Activated T-helper 2 cell treated with anti-CD3 and anti-CD28 coated beads, Interferon-gamma antibody, Interleukin-2, Interleukin-4, amounts not matched to agents 10 μg/mL and 5 μg/mL and 100 μg/mL, durations not matched to agents 14 hours and 24 hours and 36 hours (primary cell): ENCODE data around the gene FKBP9. TPM values are rescaled to one million over a fixed set of nuclear protein-coding genes. Genes with fewer than 3 reads are reported as not detected.

Source experiments
- DNase-seq: peaks from one replicate; pipeline ENCODE4 v3.0.0; 2021; ENCODE audit warnings: low spot score
- H3K27ac Mint-ChIP-seq: one replicate; pipeline ENCODE4 v1.8.0; 2021; ENCODE audit warnings: mixed read lengths
- H3K27me3 Mint-ChIP-seq: one replicate; pipeline ENCODE4 v1.8.0; 2021; ENCODE audit warnings: low read depth, mixed read lengths
- H3K36me3 Mint-ChIP-seq: one replicate; pipeline ENCODE4 v1.8.0; 2021; ENCODE audit warnings: low read depth, mixed read lengths
- H3K4me1 Mint-ChIP-seq: one replicate; pipeline ENCODE4 v1.8.0; 2021; ENCODE audit warnings: low read depth, mixed read lengths
- H3K4me3 Mint-ChIP-seq: one replicate; pipeline ENCODE4 v1.8.0; 2021; ENCODE audit warnings: low read depth, mild to moderate bottlenecking, moderate library complexity, mixed read lengths
- H3K9me3 Mint-ChIP-seq: one replicate; pipeline ENCODE4 v1.8.0; 2021; ENCODE audit warnings: mixed read lengths
- intact Hi-C: fragments of 100-400 bp; cut with micrococcal nuclease; formaldehyde crosslinking; loops from one replicate; pipeline ENCODE4 v1.15.1; 2023
- total RNA-seq: library from RNA; stranded (reverse); gene quantifications from 2 replicates; pipeline ENCODE4 v1.2.3, GENCODE V29; 2022

The FKBP9 gene
- total RNA-seq, 1 donor from 2014 or later, result 3.0 TPM

DNA sequence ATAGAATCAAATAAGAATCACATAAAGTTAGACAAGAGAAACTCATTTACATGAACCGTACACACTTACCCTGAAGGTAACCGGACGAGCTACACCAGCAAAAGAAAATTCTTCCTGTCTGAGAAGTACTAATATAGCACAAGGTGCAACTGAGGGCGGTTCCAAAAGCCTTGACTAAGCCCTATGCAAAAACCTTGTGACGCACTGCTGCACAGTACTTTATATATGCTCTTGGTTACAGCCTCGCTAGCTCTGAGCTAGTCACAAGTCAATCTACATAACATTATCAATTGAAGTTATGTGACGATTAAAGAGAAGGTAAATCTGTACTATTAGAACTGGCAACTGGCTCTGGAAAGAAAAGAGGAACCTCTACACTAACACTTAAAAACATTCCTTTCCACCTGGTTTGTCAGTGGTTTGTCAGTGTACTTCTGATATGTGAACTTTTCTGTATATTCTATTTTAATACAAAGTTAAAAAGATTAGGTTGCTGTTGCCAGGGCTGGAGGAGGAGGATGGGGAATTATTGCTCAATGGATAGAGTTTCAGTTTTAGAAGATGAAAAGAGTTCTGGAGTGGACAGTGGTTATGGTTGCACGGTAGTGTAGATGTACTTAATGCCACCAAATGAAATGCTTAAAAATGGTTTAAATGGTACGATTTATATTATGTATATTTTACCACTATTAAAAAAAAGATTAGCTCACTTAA is 83.7 kb downstream of the FKBP9 start:
- peaks cover 48% of the 10 kb centered on the region for H3K4me1 Mint-ChIP-seq

DNA sequence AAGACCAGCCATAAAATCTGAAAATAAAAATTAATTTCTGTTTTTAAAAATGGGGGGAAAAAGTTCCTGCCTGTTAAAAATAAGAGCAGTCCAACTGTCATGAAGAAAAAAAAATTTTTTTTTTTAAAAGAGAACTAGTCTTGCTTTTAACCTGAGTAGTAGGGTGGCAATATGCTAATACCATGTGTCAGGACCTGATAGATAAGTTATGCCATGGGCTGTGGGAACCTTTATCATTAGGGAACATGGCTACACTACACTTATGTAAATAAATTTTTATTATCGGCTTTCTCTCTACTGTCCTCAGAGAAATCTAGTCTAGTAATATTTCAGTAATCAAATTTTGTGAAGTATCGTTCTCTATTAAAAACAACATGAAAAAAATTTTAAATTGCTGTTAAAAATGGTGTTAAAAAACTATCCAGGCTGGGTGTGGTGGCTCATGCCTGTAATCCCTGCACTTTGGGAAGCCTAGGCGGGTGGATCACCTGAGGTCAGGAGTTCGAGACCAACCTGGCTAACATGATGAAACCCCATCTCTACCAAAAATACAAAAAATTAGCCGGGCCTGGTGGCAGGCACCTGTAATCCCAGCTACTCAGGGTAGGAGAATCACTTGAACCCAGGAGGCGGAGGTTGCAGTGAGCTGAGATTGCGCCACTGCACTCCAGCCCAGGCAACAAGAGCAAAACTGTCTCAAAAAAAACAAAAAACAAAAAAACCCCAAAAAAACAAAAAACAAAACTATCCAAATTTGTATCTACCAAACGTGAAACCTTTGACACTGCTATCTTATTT is 84.6 kb downstream of the FKBP9 start:
- no peak overlapping the region for H3K4me3 Mint-ChIP-seq
- intact Hi-C loops, result loop anchor here (5.0 kb wide), 1 partner anchor 85 kb away; the partner anchor contains the start of gene FKBP9
- peaks cover 46% of the 10 kb centered on the region for H3K4me1 Mint-ChIP-seq
- no peaks in the 10 kb centered on the region for H3K9me3 Mint-ChIP-seq
- H3K27ac Mint-ChIP-seq, result no peak overlapping the region
- no peaks in the 10 kb centered on the region for H3K27me3 Mint-ChIP-seq
- DNase-seq, result no peak
- peaks cover 7% of the 10 kb centered on the region for H3K36me3 Mint-ChIP-seq

More for the DNA sequence above, 83.7 kb downstream of the FKBP9 start:
- no peaks in the 10 kb centered on the region for H3K9me3 Mint-ChIP-seq
- H3K36me3 Mint-ChIP-seq, result peaks cover 7% of the 10 kb centered on the region
- H3K27me3 Mint-ChIP-seq, result no peaks in the 10 kb centered on the region
- H3K27ac Mint-ChIP-seq, result peak overlapping the region; percentile 56
- H3K4me3 Mint-ChIP-seq, result peak overlapping the region; percentile 37
- DNase-seq, result peak; percentile 62
- intact Hi-C loops, result loop anchor here (1.0 to 5.0 kb wide), 3 partner anchors 9 to 149 kb away; partner anchors contain the start of gene FKBP9

DNA sequence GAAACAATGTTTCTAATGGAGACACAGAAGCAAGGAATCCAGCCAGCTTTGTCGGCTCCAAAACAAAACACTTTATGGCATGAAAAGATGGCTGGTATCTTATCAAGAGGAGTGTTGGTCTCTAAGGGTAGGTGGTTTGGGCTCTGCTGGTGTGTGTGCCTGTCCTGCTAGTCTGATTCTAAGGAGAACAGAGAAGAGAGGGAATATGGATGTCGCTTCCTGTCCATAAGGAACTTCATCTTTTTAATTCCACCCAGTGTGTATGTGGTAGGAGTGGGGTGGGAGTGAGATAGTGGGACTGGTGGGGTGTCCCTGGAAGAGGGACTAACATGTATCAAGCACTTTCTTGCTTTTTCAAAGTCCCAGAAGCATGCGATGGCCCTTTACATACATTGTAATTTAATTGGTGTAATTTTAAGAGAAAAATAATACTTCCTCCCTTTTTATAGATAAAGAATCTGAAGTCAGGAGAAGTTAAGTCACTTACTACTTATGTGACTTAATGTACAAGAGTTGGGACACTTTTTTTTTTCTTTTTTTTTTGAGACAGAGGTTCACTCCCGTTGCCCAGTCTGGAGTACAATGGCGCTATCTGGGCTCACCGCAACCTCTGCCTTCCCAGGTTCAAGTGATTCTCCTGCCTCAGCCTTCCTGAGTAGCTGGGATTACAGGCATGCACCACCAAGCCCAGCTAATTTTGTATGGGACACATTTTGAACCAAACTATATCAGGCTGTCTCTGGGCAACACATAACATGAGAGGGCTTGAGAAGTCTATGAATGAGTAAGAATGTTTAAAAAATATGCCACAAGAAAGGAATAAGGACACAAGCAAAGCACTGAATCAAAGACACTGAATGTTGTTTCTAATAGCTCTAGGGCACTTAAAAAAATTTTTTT is 86.5 kb downstream of the FKBP9 start:
- intact Hi-C loops, result loop anchor here (5.0 kb wide), 1 partner anchor 86 kb away; the partner anchor contains the start of gene FKBP9
- Mint-ChIP-seq H3K4me3 (no peak overlapping the region), H3K4me1 (peaks cover 40% of the 10 kb centered on the region), H3K27me3 (no peaks in the 10 kb centered on the region), H3K27ac (no peak overlapping the region), H3K36me3 (peaks cover 5% of the 10 kb centered on the region), H3K9me3 (no peaks in the 10 kb centered on the region)
- no peak for DNase-seq

DNA sequence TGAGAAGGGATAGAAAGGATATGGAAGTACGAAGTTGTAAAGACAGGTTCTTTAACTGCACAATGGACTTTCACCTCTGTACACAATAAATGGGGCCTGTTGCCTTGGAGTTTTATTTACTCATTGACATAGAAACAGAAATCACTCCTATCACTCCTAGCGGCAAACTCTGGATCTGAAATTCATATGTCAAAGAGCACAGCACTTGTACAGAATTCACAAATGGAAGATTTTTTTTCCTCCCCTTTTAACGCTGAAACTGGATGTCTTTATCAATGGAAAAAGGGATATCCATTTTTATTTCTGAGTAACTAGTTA is 87.1 kb downstream of the FKBP9 start:
- Mint-ChIP-seq H3K27me3 (no peaks in the 10 kb centered on the region), H3K4me3 (no peak overlapping the region), H3K27ac (no peak overlapping the region), H3K36me3 (peaks cover 5% of the 10 kb centered on the region), H3K9me3 (no peaks in the 10 kb centered on the region), H3K4me1 (peaks cover 39% of the 10 kb centered on the region)
- no peak for DNase-seq
- intact Hi-C loops, result loop anchor here (5.0 kb wide), 1 partner anchor 87 kb away; the partner anchor contains the start of gene FKBP9

DNA sequence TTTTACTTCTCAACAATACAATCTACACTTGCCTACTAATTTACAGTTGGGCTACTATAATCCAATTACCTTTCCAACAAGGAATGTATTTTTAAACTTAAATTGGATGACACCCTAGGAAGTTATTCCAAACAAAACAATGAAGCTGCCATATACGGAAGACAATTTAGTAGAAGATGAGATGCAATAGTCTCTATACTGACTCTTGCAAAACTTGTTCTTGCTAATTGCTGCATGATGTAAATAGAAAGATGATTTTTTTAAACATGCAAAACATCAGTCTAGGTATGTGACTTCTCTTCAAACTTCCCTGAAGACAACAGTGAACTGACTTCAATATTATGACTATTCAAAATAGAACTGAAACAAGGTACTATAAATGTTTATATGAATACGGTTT is 87.7 kb downstream of the FKBP9 start:
- H3K4me3 Mint-ChIP-seq, result no peak overlapping the region
- intact Hi-C loops, result loop anchor here (5.0 kb wide), 1 partner anchor 88 kb away; the partner anchor contains the start of gene FKBP9

DNA sequence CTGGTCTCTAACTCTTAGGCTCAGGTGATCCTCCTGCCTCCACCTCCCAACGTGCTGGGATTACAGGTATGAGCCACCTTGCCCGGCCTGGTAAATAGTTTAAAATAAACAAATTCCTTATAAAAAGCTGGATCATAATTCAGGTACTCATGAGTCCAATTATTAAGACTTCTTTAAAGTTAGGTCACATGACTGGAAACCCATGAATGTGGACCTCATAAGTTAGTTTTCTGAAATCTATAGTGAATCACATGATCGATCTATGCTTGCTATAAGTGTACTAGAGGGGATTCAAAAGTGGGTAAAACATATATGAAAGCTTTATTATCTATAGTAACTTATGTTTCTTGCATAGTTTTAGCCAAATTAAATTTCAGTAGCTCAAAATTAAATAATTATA is 91.0 kb downstream of the FKBP9 start:
- intact Hi-C loops, result no loop called here
- H3K36me3 Mint-ChIP-seq, result peaks cover 5% of the 10 kb centered on the region
- no peak for DNase-seq

More for the DNA sequence above, 87.7 kb downstream of the FKBP9 start:
- H3K27me3 Mint-ChIP-seq, result no peaks in the 10 kb centered on the region
- no peak for DNase-seq
- peaks cover 33% of the 10 kb centered on the region for H3K4me1 Mint-ChIP-seq
- peaks cover 5% of the 10 kb centered on the region for H3K36me3 Mint-ChIP-seq
- no peaks in the 10 kb centered on the region for H3K9me3 Mint-ChIP-seq
- H3K27ac Mint-ChIP-seq, result no peak overlapping the region

DNA sequence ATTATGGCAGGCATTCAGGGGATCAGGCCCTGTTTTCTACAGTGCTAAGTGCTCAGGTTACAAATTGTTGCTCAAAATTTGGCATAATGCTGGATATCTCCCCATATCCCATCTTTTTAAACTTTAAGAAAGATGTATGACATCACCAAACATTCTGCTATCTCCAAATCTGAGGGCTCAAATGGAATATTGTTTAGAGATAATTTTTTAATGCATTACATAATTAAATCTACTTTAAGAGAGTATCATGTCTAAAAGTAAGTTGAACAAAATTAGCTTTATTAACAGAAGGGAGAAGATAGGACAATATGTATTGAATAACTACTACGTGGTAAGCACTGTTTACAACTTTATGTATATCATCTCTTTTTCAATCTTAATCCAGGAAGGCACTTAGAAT is 91.5 kb downstream of the FKBP9 start:
- Mint-ChIP-seq H3K4me3 (no peak overlapping the region), H3K27me3 (no peaks in the 10 kb centered on the region), H3K27ac (no peak overlapping the region), H3K4me1 (peaks cover 36% of the 10 kb centered on the region), H3K36me3 (peaks cover 5% of the 10 kb centered on the region), H3K9me3 (no peaks in the 10 kb centered on the region)
- DNase-seq, result no peak
- intact Hi-C loops, result no loop called here

More for the DNA sequence above, 91.0 kb downstream of the FKBP9 start:
- H3K4me1 Mint-ChIP-seq, result peaks cover 38% of the 10 kb centered on the region
- H3K9me3 Mint-ChIP-seq, result no peaks in the 10 kb centered on the region
- H3K27me3 Mint-ChIP-seq, result no peaks in the 10 kb centered on the region
- H3K4me3 Mint-ChIP-seq, result no peak overlapping the region
- no peak overlapping the region for H3K27ac Mint-ChIP-seq

DNA sequence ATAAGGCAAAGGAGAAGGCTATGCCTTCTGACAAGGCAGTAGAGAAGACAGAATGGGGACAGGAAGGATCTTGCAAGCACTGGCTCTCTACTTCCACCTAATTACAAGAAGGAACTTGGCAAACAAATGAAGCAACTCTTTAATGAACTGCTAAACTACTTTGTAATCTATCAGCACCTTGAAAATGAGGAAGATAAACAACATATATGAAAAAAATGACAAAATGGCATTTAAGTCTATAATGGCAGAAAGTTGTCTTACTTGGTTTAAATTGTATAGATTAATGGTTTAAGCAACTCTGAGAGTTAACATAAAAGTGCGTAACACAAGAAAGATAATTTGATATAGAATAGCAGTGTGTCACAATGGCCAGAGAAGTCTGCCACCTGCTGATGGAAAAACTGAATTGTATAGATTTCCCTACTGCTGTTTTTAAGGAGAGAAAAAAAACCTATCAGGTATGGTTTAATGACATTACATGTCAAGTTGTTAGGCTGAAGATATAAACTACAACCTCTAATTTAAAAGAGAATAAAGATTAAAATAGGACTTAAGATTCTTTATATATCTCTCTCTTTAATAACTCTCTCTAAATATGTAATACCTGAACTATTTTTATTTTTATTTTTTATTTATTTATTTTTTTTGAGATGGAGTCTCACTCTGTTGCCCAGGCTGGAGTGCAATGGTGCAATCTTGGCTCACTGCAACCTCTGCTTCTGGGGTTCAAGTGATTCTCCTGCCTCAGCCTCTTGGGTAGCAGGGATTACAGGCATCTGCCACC is 93.5 kb downstream of the FKBP9 start:
- H3K27me3 Mint-ChIP-seq, result no peaks in the 10 kb centered on the region
- peaks cover 41% of the 10 kb centered on the region for H3K4me1 Mint-ChIP-seq
- no peak overlapping the region for H3K4me3 Mint-ChIP-seq
- intact Hi-C loops, result loop anchor here (1.0 to 5.0 kb wide), 2 partner anchors 10 to 203 kb away; no protein-coding TSS in a partner anchor
- H3K27ac Mint-ChIP-seq, result no peak overlapping the region
- peaks cover 5% of the 10 kb centered on the region for H3K36me3 Mint-ChIP-seq
- DNase-seq, result no peak
- H3K9me3 Mint-ChIP-seq, result no peaks in the 10 kb centered on the region

DNA sequence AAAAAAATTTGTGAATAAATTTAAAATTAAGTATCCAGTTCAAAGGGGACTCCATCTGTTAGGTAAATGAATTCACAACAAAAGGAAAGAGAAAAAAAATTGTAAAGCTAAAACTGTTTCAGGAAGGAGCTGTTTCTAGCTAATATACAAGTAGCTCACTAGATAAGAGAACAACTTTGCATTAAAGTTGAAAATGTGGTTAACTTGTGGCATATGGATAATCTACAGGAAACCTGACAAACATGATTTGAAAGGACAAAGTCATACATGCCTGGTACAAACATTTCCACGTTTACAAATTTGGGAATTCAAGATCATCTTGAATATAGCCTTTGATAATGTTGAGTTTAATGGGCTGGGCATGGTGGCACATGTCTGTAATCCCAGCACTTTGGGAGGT is 96.5 kb downstream of the FKBP9 start:
- intact Hi-C loops, result loop anchor here (5.0 kb wide), 1 partner anchor 206 kb away; no protein-coding TSS in a partner anchor
- no peak overlapping the region for H3K4me3 Mint-ChIP-seq
- no peak for DNase-seq
- peaks cover 39% of the 10 kb centered on the region for H3K4me1 Mint-ChIP-seq
- no peaks in the 10 kb centered on the region for H3K9me3 Mint-ChIP-seq
- H3K27ac Mint-ChIP-seq, result peak overlapping the region; percentile 49
- peaks cover 15% of the 10 kb centered on the region for H3K36me3 Mint-ChIP-seq
- H3K27me3 Mint-ChIP-seq, result no peaks in the 10 kb centered on the region

DNA sequence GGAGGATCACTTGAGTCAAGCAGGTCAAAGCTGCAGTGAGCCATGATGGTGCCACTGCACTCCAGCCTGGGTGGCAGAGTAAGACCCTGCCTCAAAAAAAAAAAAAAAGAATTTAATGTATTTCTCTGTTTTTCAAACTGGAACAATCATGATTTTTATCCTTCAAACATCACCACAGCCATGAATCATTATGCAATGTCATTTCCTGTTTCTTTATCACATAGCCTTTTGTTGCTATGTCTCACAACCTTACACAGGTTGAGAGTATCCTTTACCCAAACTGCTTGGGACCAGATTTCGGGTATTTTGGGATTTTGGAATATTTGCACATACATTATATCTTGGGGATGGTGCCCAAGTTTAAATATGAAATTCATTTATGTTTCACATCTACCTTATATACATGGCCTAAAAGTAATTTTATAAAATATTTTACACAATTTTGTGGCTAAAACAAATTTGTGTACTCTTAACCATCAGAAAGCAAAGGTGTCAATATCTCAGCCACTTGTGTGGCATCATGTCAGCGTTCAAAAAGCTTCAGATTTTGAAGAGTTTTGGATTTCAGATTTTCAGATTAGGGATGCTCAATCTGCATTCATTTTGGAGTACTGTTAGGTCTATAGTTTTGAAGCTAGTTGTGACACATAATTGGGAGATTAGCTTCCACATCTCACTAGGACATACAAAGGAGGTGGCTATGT is 97.2 kb downstream of the FKBP9 start:
- intact Hi-C loops, result loop anchor here (5.0 kb wide), 1 partner anchor 207 kb away; no protein-coding TSS in a partner anchor
- peaks cover 44% of the 10 kb centered on the region for H3K4me1 Mint-ChIP-seq

DNA sequence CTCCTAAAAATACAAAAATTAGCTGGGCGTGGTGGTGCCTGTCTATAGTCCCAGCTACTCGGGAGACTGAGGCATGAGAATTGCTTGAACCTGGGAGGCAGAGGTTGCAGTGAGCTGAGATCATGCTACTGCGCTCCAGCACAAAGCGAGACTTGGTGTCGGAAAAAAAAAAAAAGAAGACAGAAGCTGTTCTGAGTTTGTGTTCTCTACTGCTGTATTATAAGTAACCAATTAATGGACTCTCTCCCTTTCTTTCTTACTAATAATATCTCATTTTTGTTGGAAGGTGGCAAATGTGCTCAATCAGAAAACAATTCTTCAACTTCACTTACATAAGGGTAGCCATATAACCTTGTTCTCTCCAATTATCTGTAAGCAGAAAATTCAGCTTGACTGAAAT is 97.9 kb downstream of the FKBP9 start:
- H3K4me1 Mint-ChIP-seq, result peaks cover 49% of the 10 kb centered on the region
- DNase-seq, result no peak
- intact Hi-C loops, result no loop called here
- H3K36me3 Mint-ChIP-seq, result peaks cover 26% of the 10 kb centered on the region
- H3K27ac Mint-ChIP-seq, result peak overlapping the region; percentile 70
- H3K4me3 Mint-ChIP-seq, result no peak overlapping the region
- H3K27me3 Mint-ChIP-seq, result no peaks in the 10 kb centered on the region
- no peaks in the 10 kb centered on the region for H3K9me3 Mint-ChIP-seq

More for the DNA sequence above, 97.2 kb downstream of the FKBP9 start:
- no peak overlapping the region for H3K4me3 Mint-ChIP-seq
- H3K9me3 Mint-ChIP-seq, result no peaks in the 10 kb centered on the region
- H3K27ac Mint-ChIP-seq, result peak overlapping the region; percentile 49
- DNase-seq, result no peak
- no peaks in the 10 kb centered on the region for H3K27me3 Mint-ChIP-seq
- H3K36me3 Mint-ChIP-seq, result peaks cover 20% of the 10 kb centered on the region
